A549 (cell line): Measurements from ENCODE around the gene ZNF652.

Experiments
- PHF8 ChIP-seq: fragments of 200-600 bp; sonication (generic); IDR thresholded peaks from 2 replicates; pipeline ENCODE4 v1.6.1; 2016; ENCODE audit warnings: low read depth, mild to moderate bottlenecking, antibody characterized with exemption, moderate library complexity, borderline replicate concordance
- POLR2A ChIP-seq: IDR thresholded peaks from 2 replicates; pipeline ENCODE4 v1.6.1; 2012; ENCODE audit warnings: mild to moderate bottlenecking, low read length
- RAD21 ChIP-seq, 2 experiments: fragments of >200 bp in 1 of 2; sonication (Bioruptor Twin) in 1 of 2; formaldehyde crosslinking in 1 of 2; IDR thresholded peaks in 1 of 2; conservative IDR thresholded peaks in 1 of 2; 2 replicates in 1 of 2; 3 replicates in 1 of 2; pipeline ENCODE4 v1.6.1; 2012 to 2018; ENCODE audit warnings: inconsistent platforms in 1 of 2
- TF ChIP-seq, protein P1 (sequence below): fragments of >200 bp; sonication (Bioruptor Twin); formaldehyde crosslinking; IDR thresholded peaks from 3 replicates; pipeline ENCODE4 v1.5.1; 2016

GRCh38 chr17:49364119-49364518 lies 2.1 kb upstream of the ZNF652 start:
- TF ChIP-seq PHF8 (no peak), POLR2A (no peak), RAD21 (conservative IDR thresholded peaks at IDR 0.05 in 1 of 2, IDR thresholded peaks at IDR 0.05 in 1 of 2) (0 out of 5 replicates have a peak, but pooled peaks of 1 of the 2 experiments have one; percentile 16)
- TF ChIP-seq, protein P1, sequence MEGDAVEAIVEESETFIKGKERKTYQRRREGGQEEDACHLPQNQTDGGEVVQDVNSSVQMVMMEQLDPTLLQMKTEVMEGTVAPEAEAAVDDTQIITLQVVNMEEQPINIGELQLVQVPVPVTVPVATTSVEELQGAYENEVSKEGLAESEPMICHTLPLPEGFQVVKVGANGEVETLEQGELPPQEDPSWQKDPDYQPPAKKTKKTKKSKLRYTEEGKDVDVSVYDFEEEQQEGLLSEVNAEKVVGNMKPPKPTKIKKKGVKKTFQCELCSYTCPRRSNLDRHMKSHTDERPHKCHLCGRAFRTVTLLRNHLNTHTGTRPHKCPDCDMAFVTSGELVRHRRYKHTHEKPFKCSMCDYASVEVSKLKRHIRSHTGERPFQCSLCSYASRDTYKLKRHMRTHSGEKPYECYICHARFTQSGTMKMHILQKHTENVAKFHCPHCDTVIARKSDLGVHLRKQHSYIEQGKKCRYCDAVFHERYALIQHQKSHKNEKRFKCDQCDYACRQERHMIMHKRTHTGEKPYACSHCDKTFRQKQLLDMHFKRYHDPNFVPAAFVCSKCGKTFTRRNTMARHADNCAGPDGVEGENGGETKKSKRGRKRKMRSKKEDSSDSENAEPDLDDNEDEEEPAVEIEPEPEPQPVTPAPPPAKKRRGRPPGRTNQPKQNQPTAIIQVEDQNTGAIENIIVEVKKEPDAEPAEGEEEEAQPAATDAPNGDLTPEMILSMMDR, result peak; percentile 18; the same call in 2 of the 3 replicates
